OCI-LY7 (cell line): ENCODE results near the gene AGRN. TPM values are rescaled to one million over a fixed set of nuclear protein-coding genes. Genes with fewer than 3 reads are reported as not detected.

Source experiments
- BruUV-seq: library from RNA; stranded (reverse); fragments of 400-500 nt; replicated peaks from 2 replicates; lab custom pipeline; 2021; lab: Mats Ljungman, UMichigan
- CTCF ChIA-PET: fragments of 300-600 bp; sonication (Branson Sonifier 250); formaldehyde crosslinking; loops from one replicate; lab custom pipeline; 2022; ENCODE audit warnings: antibody characterized with exemption; ENCODE audit not compliant: unreplicated experiment; lab: Charles Lee
- POLR2A ChIA-PET: fragments of 300-600 bp; sonication (Branson Sonifier 250); formaldehyde crosslinking; loops from one replicate; lab custom pipeline; 2022; ENCODE audit warnings: antibody characterized with exemption; lab: Charles Lee
- DNase-seq: peaks from one replicate; pipeline ENCODE4 v3.0.0-alpha.2; 2015; ENCODE audit warnings: low spot score
- H2AFZ ChIP-seq: fragments of 200-600 bp; sonication (generic), shearing (Covaris generic); 2 replicates; pipeline ENCODE4 v1.6.1; 2014; ENCODE audit warnings: mild to moderate bottlenecking, antibody characterized with exemption, low read length, moderate library complexity
- H3K27ac ChIP-seq: fragments of 200-600 bp; sonication (generic); 2 replicates; pipeline ENCODE4 v1.5.1; 2014; ENCODE audit warnings: mixed run types, low read depth, mild to moderate bottlenecking, moderate library complexity, low read length, inconsistent platforms; ENCODE audit not compliant: poor library complexity, severe bottlenecking
- H3K36me3 ChIP-seq: fragments of 200-600 bp; sonication (generic); 2 replicates; pipeline ENCODE4 v1.6.1; 2014; ENCODE audit warnings: mild to moderate bottlenecking, antibody characterized with exemption, low read length, moderate library complexity, mixed read lengths; ENCODE audit not compliant: insufficient read depth
- H3K4me1 ChIP-seq: fragments of 200-600 bp; sonication (generic); 2 replicates; pipeline ENCODE4 v1.5.1; 2014; ENCODE audit warnings: mild to moderate bottlenecking, low read length; ENCODE audit not compliant: insufficient read depth, poor library complexity, severe bottlenecking
- H3K4me2 ChIP-seq: fragments of 200-600 bp; sonication (generic); 2 replicates; pipeline ENCODE4 v1.6.1; 2014; ENCODE audit warnings: mild to moderate bottlenecking, low read length
- H3K4me3 ChIP-seq: fragments of 200-600 bp; sonication (generic); 2 replicates; pipeline ENCODE4 v1.5.1; 2014; ENCODE audit warnings: mild to moderate bottlenecking, low read depth, low read length; ENCODE audit not compliant: poor library complexity, severe bottlenecking
- H3K79me2 ChIP-seq: fragments of 200-600 bp; sonication (generic); 2 replicates; pipeline ENCODE4 v1.6.1; 2016; ENCODE audit warnings: low read depth, mild to moderate bottlenecking, low read length, moderate library complexity, mixed read lengths; ENCODE audit not compliant: insufficient read depth
- H3K9me2 ChIP-seq: fragments of 200-600 bp; sonication (generic); 2 replicates; pipeline ENCODE4 v1.6.1; 2016; ENCODE audit warnings: mild to moderate bottlenecking, low read length, mixed read lengths; ENCODE audit not compliant: insufficient read depth
- H3K9me3 ChIP-seq: fragments of 200-600 bp; sonication (generic); 2 replicates; pipeline ENCODE4 v1.6.1; 2014; ENCODE audit warnings: mild to moderate bottlenecking, mixed run types, low read length, mixed read lengths
- H4K20me1 ChIP-seq: fragments of 200-600 bp; sonication (generic); 2 replicates; pipeline ENCODE4 v1.6.1; 2014; ENCODE audit warnings: mild to moderate bottlenecking, antibody characterized with exemption, low read length, moderate library complexity, mixed read lengths; ENCODE audit not compliant: insufficient read depth
- CTCF ChIP-seq: fragments of 200-600 bp; sonication (generic); conservative IDR thresholded peaks from 2 replicates; pipeline ENCODE4 v1.5.1; 2014; ENCODE audit warnings: mild to moderate bottlenecking, antibody characterized with exemption, low read length, moderate library complexity, mixed read lengths
- EZH2phosphoT487 ChIP-seq: fragments of 200-600 bp; sonication (generic); IDR thresholded peaks from 2 replicates; pipeline ENCODE4 v1.6.1; 2018; ENCODE audit warnings: low read depth, borderline replicate concordance, mild to moderate bottlenecking, mixed run types, antibody characterized with exemption, low read length, moderate library complexity, mixed read lengths
- intact Hi-C: fragments of 100-400 bp; cut with micrococcal nuclease; formaldehyde crosslinking; loops from one replicate; pipeline ENCODE4 v1.10.0; 2022; ENCODE audit not compliant: unreplicated experiment
- total RNA-seq, 2 experiments: library from RNA; depleted of rRNA in 1 of 2; stranded (reverse); fragments of >200 nt in 1 of 2; shearing (Covaris generic) in 1 of 2; gene quantifications; 2 replicates each; pipeline ENCODE4 v1.2.3, GENCODE V29; 2014 to 2022

Gene AGRN
- total RNA-seq, 2 experiments from 2014 or later = 2.7 to 9.1 TPM

- intact Hi-C loops = no loop called here
- DNase-seq = no peak
- CTCF ChIA-PET = no interaction called here
- H3K36me3 ChIP-seq = no peaks in the 10 kb centered on the region
- no peaks in the 10 kb centered on the region for H3K9me3 ChIP-seq
- H3K79me2 ChIP-seq = no peaks in the 10 kb centered on the region
- H3K9me2 ChIP-seq = no peaks in the 10 kb centered on the region
- BruUV-seq = no TSS peak
- TF ChIP-seq CTCF (no peak), EZH2phosphoT487 (no peak)
- no peak overlapping the region for H3K4me3 ChIP-seq
- H3K27ac ChIP-seq = no peak overlapping the region
- H3K4me1 ChIP-seq = peaks cover 6% of the 10 kb centered on the region
- H3K4me2 ChIP-seq = no peak overlapping the region
- H4K20me1 ChIP-seq = no peaks in the 10 kb centered on the region
- POLR2A ChIA-PET = no interaction called here
- no peak overlapping the region for H2AFZ ChIP-seq
Observed at GRCh38 chr1:1024771-1025699, 5.1 kb downstream of the AGRN start.

DNA sequence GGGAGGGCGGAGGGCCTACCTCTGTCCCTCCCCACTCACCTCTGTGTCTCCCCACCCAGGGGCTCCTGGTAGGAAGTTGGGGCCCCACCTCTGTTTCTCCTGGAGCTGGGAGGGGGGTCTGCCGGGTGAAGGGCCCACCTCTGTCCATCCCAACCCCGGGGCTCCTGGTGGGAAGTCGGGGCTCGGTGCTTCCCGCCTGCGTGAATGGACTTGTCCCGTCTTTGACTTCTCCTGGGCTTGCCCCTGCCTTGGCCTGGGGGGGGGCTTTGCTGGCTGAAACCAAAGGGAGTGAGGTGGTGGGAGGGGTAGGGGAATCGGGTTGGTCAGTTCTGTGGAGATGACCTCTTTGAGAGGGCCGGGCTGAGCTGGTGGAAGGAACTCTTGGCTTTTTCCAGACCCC lies 5.8 kb downstream of the AGRN start:
- H3K4me3 ChIP-seq = no peak overlapping the region
- no TSS peak for BruUV-seq
- H4K20me1 ChIP-seq = no peaks in the 10 kb centered on the region
- no peaks in the 10 kb centered on the region for H3K9me3 ChIP-seq
- intact Hi-C loops = no loop called here
- no peak overlapping the region for H3K4me2 ChIP-seq
- ChIA-PET POLR2A (no interaction called here), CTCF (no interaction called here)
- no peaks in the 10 kb centered on the region for H3K36me3 ChIP-seq
- no peaks in the 10 kb centered on the region for H3K4me1 ChIP-seq
- H3K27ac ChIP-seq = no peak overlapping the region
- DNase-seq = no peak
- TF ChIP-seq EZH2phosphoT487 (no peak), CTCF (no peak)
- H2AFZ ChIP-seq = no peak overlapping the region
- no peaks in the 10 kb centered on the region for H3K9me2 ChIP-seq
- H3K79me2 ChIP-seq = no peaks in the 10 kb centered on the region
